ENCODE results near the gene FCRL6. TPM values are rescaled to one million over a fixed set of nuclear protein-coding genes. Genes with fewer than 3 reads are reported as not detected.

FCRL6 gene
- total RNA-seq, 1 experiment from 2014 or later: not detected

- Histone ChIP-seq H3K9me3 (ENCODE audit: control insufficient read depth, insufficient read depth, low read depth, low read length) (no peaks in the 10 kb centered on the region), H3K27ac (ENCODE audit: low read length) (no peak overlapping the region), H3K4me1 (ENCODE audit: control insufficient read depth, insufficient read depth, low read length) (no peaks in the 10 kb centered on the region), H3K4me3 (ENCODE audit: low read depth in 2 of 2, low read length in 2 of 2) (no peak overlapping the region), H3K27me3 (ENCODE audit: control insufficient read depth, insufficient read depth, low read length) (peaks cover 8% of the 10 kb centered on the region), H3K36me3 (ENCODE audit: control insufficient read depth, insufficient read depth, low read length) (no peaks in the 10 kb centered on the region)
- no peak for DNase-seq (ENCODE audit: low read depth, low spot score)
- in situ Hi-C loops (cut with HindIII; ENCODE audit: low pct_unique_long_range_greater_than_20kb, low sequenced_read_pairs): no loop called here
- intact Hi-C loops (cut with micrococcal nuclease; ENCODE audit: unreplicated experiment): no loop called here
- ChIA-PET POLR2A (no interaction called here), CTCF (no interaction called here)
- TF ChIP-seq CTCF (IDR thresholded peaks at IDR 0.05) (no peak), POLR2AphosphoS5 (IDR thresholded peaks at IDR 0.05; ENCODE audit: low read depth, low read length) (no peak), REST (IDR thresholded peaks at IDR 0.05; ENCODE audit: insufficient read depth in 1 of 2, low read depth in 2 of 2, low read length in 1 of 2) (no peak), SIN3A (IDR thresholded peaks at IDR 0.05; ENCODE audit: borderline replicate concordance, insufficient read depth, low read depth, low read length) (no peak), TCF7L2 (IDR thresholded peaks at IDR 0.05; ENCODE audit: low read depth, low read length) (no peak)
- no peak for ATAC-seq
- BruUV-seq (replicated peaks): no TSS peak
Observed at GRCh38 chr1:159791031-159791430, 11.1 kb upstream of the FCRL6 start.

- no peaks in the 10 kb centered on the region for H3K4me1 ChIP-seq (ENCODE audit: control insufficient read depth, insufficient read depth, low read length)
- H3K4me3 ChIP-seq (ENCODE audit: low read depth in 2 of 2, low read length in 2 of 2): no peak overlapping the region
- TF ChIP-seq CTCF (IDR thresholded peaks at IDR 0.05) (no peak), REST (IDR thresholded peaks at IDR 0.05; ENCODE audit: insufficient read depth in 1 of 2, low read depth in 2 of 2, low read length in 1 of 2) (no peak), TCF7L2 (IDR thresholded peaks at IDR 0.05; ENCODE audit: low read depth, low read length) (no peak), SIN3A (IDR thresholded peaks at IDR 0.05; ENCODE audit: borderline replicate concordance, insufficient read depth, low read depth, low read length) (no peak), POLR2AphosphoS5 (IDR thresholded peaks at IDR 0.05; ENCODE audit: low read depth, low read length) (no peak)
- H3K27me3 ChIP-seq (ENCODE audit: control insufficient read depth, insufficient read depth, low read length): peaks cover 11% of the 10 kb centered on the region
- intact Hi-C loops (cut with micrococcal nuclease; ENCODE audit: unreplicated experiment) (no loop called here), in situ Hi-C loops (cut with HindIII; ENCODE audit: low pct_unique_long_range_greater_than_20kb, low sequenced_read_pairs) (no loop called here)
- ATAC-seq (no peak), DNase-seq (ENCODE audit: low read depth, low spot score) (no peak)
- BruUV-seq (replicated peaks): no TSS peak
- POLR2A ChIA-PET: no interaction called here
- CTCF ChIA-PET: no interaction called here
- H3K9me3 ChIP-seq (ENCODE audit: control insufficient read depth, insufficient read depth, low read depth, low read length): no peaks in the 10 kb centered on the region
- H3K36me3 ChIP-seq (ENCODE audit: control insufficient read depth, insufficient read depth, low read length): no peaks in the 10 kb centered on the region
- no peak overlapping the region for H3K27ac ChIP-seq (ENCODE audit: low read length)
Observed at GRCh38 chr1:159791461-159791860, 10.7 kb upstream of the FCRL6 start.
